Measurements from ENCODE around the gene SPRED3.
A peak's percentile ranks its signal among the peaks of the same experiment; 100 is the strongest.
"Not testable (repeated sequence)": the region's sequence is repeated elsewhere in the genome, so short reads cannot be mapped to it uniquely, and the experiment has no call there.

Gene SPRED3

GRCh38 chr19:38391911-38392464 lies 3.5 kb downstream of the SPRED3 start:
- no peak for ATAC-seq
- DNase-seq, result no peak

GRCh38 chr19:38392707-38393308 lies 4.3 kb downstream of the SPRED3 start:
- DNase-seq (no peak), ATAC-seq (no peak)

GRCh38 chr19:38394488-38394887 lies 6.0 kb downstream of the SPRED3 start:
- DNase-seq, result peak; percentile 83
- ATAC-seq, result peak; percentile 73

GRCh38 chr19:38395381-38396114 lies 7.1 kb downstream of the SPRED3 start:
- peak; percentile 55 for DNase-seq
- peak; percentile 69 for ATAC-seq

GRCh38 chr19:38399081-38399480 lies 10.6 kb downstream of the SPRED3 start:
- ATAC-seq (no peak), DNase-seq (no peak)

- DNase-seq (no peak), ATAC-seq (no peak)
These were observed 11.0 kb downstream of the SPRED3 start for GRCh38 chr19:38399537-38399936.

- DNase-seq, result no peak
These were observed 11.9 kb downstream of the SPRED3 start for GRCh38 chr19:38400361-38400760.

GRCh38 chr19:38401148-38401547 lies 12.7 kb downstream of the SPRED3 start:
- DNase-seq (no peak), ATAC-seq (no peak)

More at GRCh38 chr19:38400361-38400760, 11.9 kb downstream of the SPRED3 start:
- ATAC-seq, result no peak

GRCh38 chr19:38402623-38402966 lies 14.1 kb downstream of the SPRED3 start:
- ATAC-seq (no peak), DNase-seq (no peak)

- ATAC-seq, result peak; percentile 99
- DNase-seq, result peak; percentile 97
These were observed 14.6 kb downstream of the SPRED3 start, which contains the start of gene FAM98C for GRCh38 chr19:38402967-38403674. Gene FAM98C, plus strand, starts transcription at chr19:38403093. Its CDS starts 61 bp downstream, at chr19:38403154.

GRCh38 chr19:38404858-38405257 lies 16.4 kb downstream of the SPRED3 start:
- ATAC-seq (no peak), DNase-seq (no peak)

GRCh38 chr19:38405276-38405675 lies 16.8 kb downstream of the SPRED3 start:
- DNase-seq, result no peak
- ATAC-seq, result no peak

GRCh38 chr19:38409631-38410133 lies 21.2 kb downstream of the SPRED3 start:
- ATAC-seq, result no peak

GRCh38 chr19:38410407-38410806 lies 21.9 kb downstream of the SPRED3 start:
- ATAC-seq, DNase-seq: not testable (repeated sequence)

More at GRCh38 chr19:38409631-38410133, 21.2 kb downstream of the SPRED3 start:
- no peak for DNase-seq

- no peak for ATAC-seq
- no peak for DNase-seq
These were observed 22.7 kb downstream of the SPRED3 start for GRCh38 chr19:38411041-38411712.

- DNase-seq, ATAC-seq: not testable (repeated sequence)
These were observed 23.4 kb downstream of the SPRED3 start for GRCh38 chr19:38411898-38412297.

GRCh38 chr19:38412491-38412890 lies 24.0 kb downstream of the SPRED3 start:
- DNase-seq (no peak), ATAC-seq (no peak)

GRCh38 chr19:38412961-38413360 lies 24.5 kb downstream of the SPRED3 start:
- ATAC-seq, result no peak

GRCh38 chr19:38413416-38413815 lies 24.9 kb downstream of the SPRED3 start:
- ATAC-seq (no peak), DNase-seq (no peak)

More at GRCh38 chr19:38412961-38413360, 24.5 kb downstream of the SPRED3 start:
- DNase-seq, result no peak

GRCh38 chr19:38417146-38417543 lies 28.6 kb downstream of the SPRED3 start:
- ATAC-seq (no peak), DNase-seq (no peak)

GRCh38 chr19:38417544-38418506 lies 29.3 kb downstream of the SPRED3 start:
- ATAC-seq (peak; percentile 77), DNase-seq (peak; percentile 69)
